NT2/D1 (cell line): Measurements from ENCODE around the gene TM9SF2.
"Not testable (repeated sequence)": the region's sequence is repeated elsewhere in the genome, so short reads cannot be mapped to it uniquely, and the experiment has no call there.

Experiments used
- DNase-seq: peaks from one replicate; pipeline ENCODE4 v3.0.0-alpha.2; 2011; ENCODE audit warnings: low read depth, low spot score
- H3K27me3 ChIP-seq: 2 replicates; pipeline ENCODE4 v1.6.0; 2011; ENCODE audit warnings: mild to moderate bottlenecking; ENCODE audit not compliant: insufficient read length, insufficient read depth
- H3K36me3 ChIP-seq: 2 replicates; pipeline ENCODE4 v1.6.1; 2011; ENCODE audit warnings: mild to moderate bottlenecking, low read length, mixed read lengths; ENCODE audit not compliant: insufficient read depth, insufficient read length
- H3K4me1 ChIP-seq: 2 replicates; pipeline ENCODE4 v1.5.1; 2011; ENCODE audit not compliant: insufficient read depth, insufficient read length
- H3K4me3 ChIP-seq: 2 replicates; pipeline ENCODE4 v1.5.1; 2011; ENCODE audit warnings: low read depth; ENCODE audit not compliant: insufficient read length
- H3K9ac ChIP-seq: 2 replicates; pipeline ENCODE4 v1.6.0; 2011; ENCODE audit warnings: low read depth; ENCODE audit not compliant: insufficient read length
- H3K9me3 ChIP-seq: 2 replicates; pipeline ENCODE4 v1.5.1; 2011; ENCODE audit warnings: mild to moderate bottlenecking, low read length; ENCODE audit not compliant: insufficient read depth
- SUZ12 ChIP-seq: IDR thresholded peaks from 2 replicates; pipeline ENCODE4 v1.6.1; 2011; ENCODE audit not compliant: insufficient read length, insufficient read depth; ENCODE audit errors: extremely low read depth
- YY1 ChIP-seq: IDR thresholded peaks from 2 replicates; pipeline ENCODE4 v1.6.1; 2011; ENCODE audit not compliant: insufficient read length, insufficient read depth
- ZNF274 ChIP-seq: IDR thresholded peaks from 2 replicates; pipeline ENCODE4 v1.6.1; 2011; ENCODE audit warnings: mild to moderate bottlenecking, low read depth, low read length

The TM9SF2 gene

DNA sequence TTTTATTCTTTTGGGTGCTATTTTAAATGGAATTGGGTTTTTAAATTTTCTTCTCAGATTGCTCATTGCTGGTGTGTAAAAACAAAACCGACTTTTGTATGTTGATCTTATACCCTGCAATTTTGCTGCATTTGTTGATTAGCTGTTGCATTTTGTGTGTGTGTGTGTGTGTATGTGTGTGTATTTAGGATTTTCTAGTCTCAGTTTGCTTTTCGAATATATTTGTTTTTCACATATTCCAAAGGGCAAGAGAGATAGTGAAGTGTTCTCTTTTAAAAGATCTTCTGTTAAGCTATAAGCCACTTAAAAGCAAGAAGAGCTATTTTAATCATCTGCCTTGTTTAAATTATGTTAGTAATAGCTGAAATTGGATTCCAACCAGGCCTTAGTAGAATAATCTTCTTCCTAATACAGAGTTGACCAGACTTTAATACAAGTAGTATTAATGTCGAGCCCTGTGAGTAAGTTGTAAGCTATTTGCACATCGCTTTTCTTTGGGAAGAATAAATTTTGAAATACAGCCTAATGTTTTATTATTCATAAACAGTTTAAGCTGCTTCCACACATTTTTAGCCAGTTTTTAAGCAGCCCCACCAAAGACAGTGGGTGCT is 57.4 kb downstream of the TM9SF2 start:
- DNase-seq: no peak
- Histone ChIP-seq H3K27me3 (no peaks in the 10 kb centered on the region), H3K4me1 (no peaks in the 10 kb centered on the region), H3K9ac (no peak overlapping the region), H3K9me3 (0 out of 2 replicates have a peak, but pooled peaks cover under 1% of the 10 kb centered on the region), H3K36me3 (peaks cover 42% of the 10 kb centered on the region), H3K4me3 (no peak overlapping the region)
- TF ChIP-seq YY1: no peak
- no peak for TF ChIP-seq SUZ12
- no peak for TF ChIP-seq ZNF274

GRCh38 chr13:99559560-99559959 is 58.3 kb downstream of the TM9SF2 start:
- H3K9me3 ChIP-seq: no peaks in the 10 kb centered on the region

DNA sequence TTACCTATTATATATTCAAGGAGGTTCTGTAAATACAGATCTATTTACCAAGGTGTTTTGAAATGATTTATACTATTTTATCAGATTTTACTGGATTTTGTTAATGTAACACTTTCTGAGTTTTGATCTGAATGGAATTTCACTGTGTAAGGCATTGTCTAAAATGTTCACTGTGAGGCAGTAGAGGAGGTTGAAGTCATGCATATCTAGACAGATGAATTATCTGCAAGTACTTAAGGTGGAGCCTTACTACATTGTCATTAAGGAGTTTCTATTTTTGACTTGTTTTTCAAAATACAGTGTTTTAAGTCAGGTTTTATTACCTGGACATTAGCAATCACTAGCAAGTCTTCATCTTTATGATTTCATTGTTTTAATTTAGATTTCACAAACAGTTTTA is 62.1 kb downstream of the TM9SF2 start:
- Histone ChIP-seq H3K4me1 (no peaks in the 10 kb centered on the region), H3K9me3 (peaks cover 5% of the 10 kb centered on the region; the same call in 1 of the 2 replicates), H3K9ac (no peak overlapping the region), H3K36me3 (peaks cover 20% of the 10 kb centered on the region), H3K4me3 (no peak overlapping the region), H3K27me3 (no peaks in the 10 kb centered on the region)
- no peak for TF ChIP-seq SUZ12
- no peak for DNase-seq

More at GRCh38 chr13:99559560-99559959, 58.3 kb downstream of the TM9SF2 start:
- Histone ChIP-seq H3K4me3 (no peak overlapping the region), H3K4me1 (no peaks in the 10 kb centered on the region), H3K9ac (no peak overlapping the region), H3K36me3 (peaks cover 35% of the 10 kb centered on the region), H3K27me3 (no peaks in the 10 kb centered on the region)
- TF ChIP-seq YY1 (no peak), ZNF274 (no peak), SUZ12 (no peak)
- DNase-seq: no peak

DNA sequence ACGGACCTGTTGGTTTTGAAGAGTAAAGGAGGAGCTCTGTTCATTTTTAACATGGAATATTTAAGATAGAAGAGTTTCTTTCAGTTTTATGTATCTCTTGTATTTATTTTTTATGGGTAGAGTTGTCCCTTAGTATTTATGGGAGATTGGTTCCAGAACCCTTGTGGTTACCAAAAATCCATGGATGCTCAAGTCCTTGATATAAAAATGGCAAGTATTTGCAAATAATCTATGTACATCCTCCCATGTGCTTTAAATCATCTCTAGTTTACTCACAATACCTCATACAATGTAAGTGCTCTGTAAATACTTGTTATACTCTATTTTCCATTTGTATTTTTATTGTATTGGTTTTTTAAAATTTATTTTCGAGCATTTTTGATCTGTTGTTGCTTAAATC is 63.1 kb downstream of the TM9SF2 start:
- Histone ChIP-seq H3K27me3 (no peaks in the 10 kb centered on the region), H3K4me3 (no peak overlapping the region), H3K9me3 (peaks cover 15% of the 10 kb centered on the region; the same call in 1 of the 2 replicates), H3K4me1 (no peaks in the 10 kb centered on the region), H3K36me3 (peaks cover 16% of the 10 kb centered on the region), H3K9ac (no peak overlapping the region)
- TF ChIP-seq YY1 (no peak), ZNF274 (no peak), SUZ12 (no peak)
- DNase-seq: no peak

DNA sequence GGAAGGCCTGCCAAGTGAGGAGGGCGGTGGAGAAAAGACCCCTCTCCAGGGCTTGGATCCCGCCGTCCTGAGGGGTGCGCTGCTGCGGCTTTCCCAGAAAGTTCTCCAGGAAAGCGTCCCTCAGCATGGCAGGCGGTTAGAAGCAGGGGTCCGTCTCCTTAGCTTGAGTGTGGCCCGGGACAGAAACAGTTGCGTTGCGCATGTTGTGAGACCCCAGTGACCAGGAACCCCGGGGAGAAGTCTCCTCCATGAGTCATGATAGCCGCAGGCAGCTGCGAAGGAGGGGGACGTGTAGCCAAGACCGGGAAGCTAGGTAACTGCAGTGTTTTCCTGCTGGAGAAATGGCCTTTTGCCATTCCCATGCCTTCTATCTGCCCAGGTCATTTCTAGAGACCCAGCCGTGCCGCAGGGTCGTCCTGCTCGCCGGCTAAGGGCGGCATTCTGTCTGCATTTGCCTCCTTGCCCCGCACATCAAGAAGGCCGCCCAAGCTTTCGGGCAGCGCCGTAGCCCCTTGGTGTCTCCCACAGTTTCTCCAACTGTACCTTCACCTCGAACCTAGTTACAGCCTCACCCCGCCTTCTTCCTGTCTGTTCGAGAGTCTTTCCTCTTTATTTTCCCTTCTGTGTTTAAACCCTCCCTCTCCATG is 64.3 kb downstream of the TM9SF2 start:
- DNase-seq: no peak
- peaks cover 18% of the 10 kb centered on the region; the same call in 1 of the 2 replicates for H3K9me3 ChIP-seq
- no peaks in the 10 kb centered on the region for H3K4me1 ChIP-seq
- H3K27me3 ChIP-seq: no peaks in the 10 kb centered on the region
- H3K4me3 ChIP-seq: no peak overlapping the region
- TF ChIP-seq YY1 (no peak), SUZ12 (no peak), ZNF274 (no peak)
- H3K9ac ChIP-seq: peak overlapping the region; percentile 11
- peaks cover 6% of the 10 kb centered on the region for H3K36me3 ChIP-seq

DNA sequence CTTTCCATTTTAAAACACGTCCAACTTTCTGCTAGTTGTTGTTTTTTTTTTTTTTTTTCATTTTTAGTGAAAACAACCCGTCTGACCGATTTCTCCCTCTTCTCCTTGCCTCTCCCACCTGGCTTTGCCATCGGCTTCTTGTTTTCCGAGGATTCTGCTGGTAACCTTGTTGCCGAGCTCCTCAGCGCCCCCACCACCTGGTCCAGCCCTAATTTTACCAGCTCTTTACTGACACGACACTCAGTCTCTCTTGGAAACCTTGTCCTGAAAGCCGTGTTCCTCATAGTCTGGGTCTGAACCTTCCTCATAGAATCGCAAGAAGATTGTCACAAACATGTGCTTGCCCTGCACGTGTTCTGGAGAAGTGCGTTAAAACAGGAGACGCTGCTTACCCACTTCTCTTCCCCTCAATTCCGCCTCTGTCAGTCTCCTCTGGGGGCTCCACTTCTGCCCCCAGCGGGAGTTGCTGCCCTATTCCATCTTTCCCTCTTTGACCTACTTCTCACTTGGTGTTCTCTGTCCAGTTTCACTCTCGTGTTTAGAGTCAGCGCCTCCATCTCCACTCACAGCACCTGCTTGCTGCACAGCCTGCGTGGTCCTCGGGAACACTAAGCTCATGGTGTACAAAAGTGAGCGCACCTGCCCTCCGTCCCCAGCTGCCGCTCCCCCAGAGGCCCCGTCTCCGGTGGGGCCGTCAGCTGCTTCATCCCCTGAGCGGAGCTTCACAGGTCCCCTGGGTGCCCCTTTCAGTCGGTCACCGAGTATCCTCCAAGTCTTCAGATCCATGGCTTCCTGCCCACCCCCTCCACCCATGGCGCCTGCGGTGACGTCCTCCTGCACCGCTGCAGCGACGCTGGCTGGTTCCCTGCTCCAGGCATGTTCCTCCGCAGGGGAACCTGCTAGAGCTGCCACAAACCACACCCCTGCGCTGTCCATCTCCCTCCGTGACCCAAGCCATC is 65.1 kb downstream of the TM9SF2 start:
- no peak overlapping the region for H3K9ac ChIP-seq

DNA sequence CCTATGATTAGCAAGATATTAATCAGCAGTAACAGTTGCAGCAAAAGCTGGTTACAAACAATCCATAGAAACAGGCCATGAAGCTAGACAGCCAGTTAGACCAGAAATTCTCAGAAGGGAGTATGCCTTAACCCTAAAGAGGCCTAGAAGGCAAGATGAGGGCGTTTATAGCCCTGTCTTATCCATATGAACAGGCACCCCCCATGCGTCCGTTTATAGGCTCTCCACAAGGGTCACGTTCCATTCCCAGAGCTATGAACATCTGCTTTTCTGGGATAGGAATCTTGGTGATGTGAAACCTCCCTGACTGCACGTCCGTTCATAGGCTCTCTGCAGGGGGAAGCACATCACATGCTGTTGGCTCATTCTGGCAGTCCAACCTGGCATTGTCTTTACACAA is 67.6 kb downstream of the TM9SF2 start:
- H3K9me3 ChIP-seq: peaks cover 18% of the 10 kb centered on the region; the same call in 1 of the 2 replicates
- H3K4me1 ChIP-seq, DNase-seq, H3K4me3 ChIP-seq, H3K9ac ChIP-seq, H3K27me3 ChIP-seq, H3K36me3 ChIP-seq: not testable (repeated sequence)

More for the DNA sequence above, 65.1 kb downstream of the TM9SF2 start:
- DNase-seq: no peak
- H3K36me3 ChIP-seq: peaks cover 6% of the 10 kb centered on the region
- H3K4me3 ChIP-seq: no peak overlapping the region
- H3K4me1 ChIP-seq: no peaks in the 10 kb centered on the region
- H3K27me3 ChIP-seq: no peaks in the 10 kb centered on the region
- TF ChIP-seq YY1 (no peak), SUZ12 (no peak), ZNF274 (no peak)
- peaks cover 18% of the 10 kb centered on the region; the same call in 1 of the 2 replicates for H3K9me3 ChIP-seq
